K562 (cell line): ENCODE results near the gene SETMAR. TPM values are rescaled to one million over a fixed set of nuclear protein-coding genes. Genes with fewer than 3 reads are reported as not detected.

ENCODE experiments used
- CGGBP1 ChIP-seq: fragments of 250-450 bp; sonication (Bioruptor Pico); IDR thresholded peaks from 2 replicates; pipeline ENCODE4 v1.9.0; 2021; ENCODE audit warnings: mild to moderate bottlenecking
- DPF2 ChIP-seq: fragments of 450-650 bp; IDR thresholded peaks from 2 replicates; pipeline ENCODE4 v1.6.1; 2016
- EP400 ChIP-seq: fragments of 450-650 bp; IDR thresholded peaks from 2 replicates; pipeline ENCODE4 v1.6.1; 2017; ENCODE audit warnings: antibody characterized with exemption, mild to moderate bottlenecking, moderate library complexity
- ETS2 ChIP-seq: IDR thresholded peaks from 2 replicates; pipeline ENCODE4 v1.6.1; 2016; ENCODE audit warnings: borderline replicate concordance, missing genetic modification characterization, mild to moderate bottlenecking, moderate library complexity, missing compliant biosample characterization; ENCODE audit not compliant: poor library complexity, severe bottlenecking
- HDAC1 ChIP-seq, 2 experiments: fragments of 450-650 bp; IDR thresholded peaks; 2 replicates each; pipeline ENCODE4 v1.6.1; 2016 to 2017; ENCODE audit warnings: inconsistent platforms in 1 of 2, mild to moderate bottlenecking in 1 of 2, moderate library complexity in 1 of 2
- KLF10 ChIP-seq: fragments of 250-450 bp; sonication (Bioruptor Pico); IDR thresholded peaks from 2 replicates; pipeline ENCODE4 v1.6.1; 2021; ENCODE audit warnings: matching md5 sums
- MAFF ChIP-seq: IDR thresholded peaks from 2 replicates; pipeline ENCODE4 v1.6.1; 2012; ENCODE audit warnings: low read length, improper control_type of control experiment
- POLR2AphosphoS5 ChIP-seq: IDR thresholded peaks from 2 replicates; pipeline ENCODE4 v1.6.1; 2011; ENCODE audit warnings: mild to moderate bottlenecking, low read depth, low read length, moderate library complexity; ENCODE audit not compliant: control insufficient read depth, insufficient read depth
- PRDM10 ChIP-seq: fragments of 450-650 bp; IDR thresholded peaks from 2 replicates; pipeline ENCODE4 v1.6.1; 2018; ENCODE audit not compliant: partially characterized antibody
- RHOXF2B ChIP-seq: fragments of 250-450 bp; sonication (Bioruptor Pico); conservative IDR thresholded peaks from 2 replicates; pipeline ENCODE4 v1.5.1; 2021
- SMAD2 ChIP-seq: fragments of 150-350 bp; IDR thresholded peaks from 2 replicates; pipeline ENCODE4 v1.6.1; 2014; ENCODE audit warnings: low read depth, mild to moderate bottlenecking, low read length
- STAT6 ChIP-seq: sonication (generic); formaldehyde crosslinking; IDR thresholded peaks from 2 replicates; pipeline ENCODE4 v1.8.1; 2023; ENCODE audit warnings: mild to moderate bottlenecking, missing genetic modification reagents
- ZFP36 ChIP-seq: fragments of 150-350 bp; IDR thresholded peaks from 2 replicates; pipeline ENCODE4 v1.6.1; 2018; ENCODE audit warnings: low read length, low read depth; ENCODE audit not compliant: partially characterized antibody
- ZHX1 ChIP-seq: fragments of 150-350 bp; conservative IDR thresholded peaks from 2 replicates; pipeline ENCODE4 v1.6.1; 2014; ENCODE audit warnings: low read length
- ZNF146 ChIP-seq: IDR thresholded peaks from one replicate; pipeline ENCODE4 v1.6.1; 2018; ENCODE audit warnings: missing compliant biosample characterization; ENCODE audit not compliant: unreplicated experiment
- ZNF561 ChIP-seq: fragments of 450-650 bp; formaldehyde crosslinking; conservative IDR thresholded peaks from 2 replicates; pipeline ENCODE4 v1.4.0; 2020; ENCODE audit warnings: mild to moderate bottlenecking, moderate library complexity
- ZNF707 ChIP-seq: fragments of 250-450 bp; sonication (Bioruptor Pico); conservative IDR thresholded peaks from 2 replicates; pipeline ENCODE4 v1.8.0; 2022; ENCODE audit warnings: inconsistent platforms, mild to moderate bottlenecking, moderate library complexity
- ZNF778 ChIP-seq: fragments of 450-650 bp; formaldehyde crosslinking; IDR thresholded peaks from 2 replicates; pipeline ENCODE4 v1.4.0; 2020; ENCODE audit warnings: mild to moderate bottlenecking, moderate library complexity
- polyA plus RNA-seq, 8 experiments: library from polyadenylated mRNA; depleted of rRNA in 4 of 8; stranded (reverse) in 5 of 8; unstranded in 3 of 8; fragments of >200 nt; fragmentation: Nextera tagmentation in 2 of 8; fragmentation: Illumina TruSeq in 1 of 8; extraction: Ambion mirVana in 2 of 8; extraction: Trizol in 1 of 8; gene quantifications; 2 replicates each; pipeline versions ENCODE4 v1.2.1 to v1.2.3, GENCODE V29; 2011 to 2014; ENCODE audit warnings: inconsistent platforms in 1 of 8, missing spikeins in 1 of 8
- total RNA-seq, 7 experiments: library from RNA; depleted of rRNA in 6 of 7; stranded (reverse); fragments of >200 nt in 6 of 7; fragmentation: Illumina TruSeq in 2 of 7; extraction: Trizol in 2 of 7; gene quantifications; 2 replicates each; pipeline versions ENCODE4 v1.2.1 to v1.2.3, GENCODE V29; 2011 to 2021; ENCODE audit warnings: low replicate concordance in 1 of 7

SETMAR gene
- total and polyA plus RNA-seq, 9 of the 15 experiments (the other 6 are each of a cell fraction or from before 2014, with no cell fraction given), result 5.5 to 25.1 (median 18.2) TPM

GRCh38 chr3:4340411-4341335 is 37.5 kb downstream of the SETMAR start (continued):
- no peak for TF ChIP-seq STAT6
- no peak for TF ChIP-seq ETS2 (tag)
- TF ChIP-seq RHOXF2B (CRISPR knock-in tag), result no peak
- no peak for TF ChIP-seq ZNF707 (CRISPR knock-in tag)
- TF ChIP-seq ZFP36, result no peak
- no peak for TF ChIP-seq ZNF561 (CRISPR knock-in tag)
- peak; percentile 5 for TF ChIP-seq PRDM10
- no peak for TF ChIP-seq KLF10 (CRISPR knock-in tag)
- TF ChIP-seq ZHX1, result no peak
- TF ChIP-seq DPF2, result peak; percentile 69; the same call in 1 of the 2 replicates
- TF ChIP-seq SMAD2, result no peak
- peak; percentile 55 for TF ChIP-seq EP400
- peak; percentile 66 to 81; a peak in 3 of 4 replicates for TF ChIP-seq HDAC1 (IDR thresholded peaks at IDR 0.05)
- TF ChIP-seq ZNF146, result no peak
- no peak for TF ChIP-seq ZNF778 (CRISPR knock-in tag)
- no peak for TF ChIP-seq CGGBP1 (CRISPR knock-in tag)
- no peak for TF ChIP-seq POLR2AphosphoS5
- peak; percentile 94 for TF ChIP-seq MAFF
